Endodermal cell (in vitro differentiated cells): ENCODE results near the gene SLC39A9. TPM values are rescaled to one million over a fixed set of nuclear protein-coding genes. Genes with fewer than 3 reads are reported as not detected.

Experiments used
- DNase-seq: peaks from one replicate; pipeline ENCODE4 v3.0.0-alpha.2; 2017
- H3K27ac ChIP-seq: 2 replicates; pipeline ENCODE4 v1.5.1; 2013; ENCODE audit warnings: mild to moderate bottlenecking, low read depth, low read length, moderate library complexity
- H3K27me3 ChIP-seq: 2 replicates; pipeline ENCODE4 v1.6.1; 2013; ENCODE audit warnings: mild to moderate bottlenecking, low read length, moderate library complexity; ENCODE audit not compliant: insufficient read depth, control insufficient read depth, poor library complexity, severe bottlenecking
- H3K36me3 ChIP-seq: 2 replicates; pipeline ENCODE4 v1.7.0; 2013; ENCODE audit warnings: mild to moderate bottlenecking, low read length, moderate library complexity; ENCODE audit not compliant: control insufficient read depth, insufficient read depth
- H3K4me1 ChIP-seq: one replicate; pipeline ENCODE4 v1.7.0; 2013; ENCODE audit warnings: low read length; ENCODE audit not compliant: control insufficient read depth, insufficient read depth
- H3K4me3 ChIP-seq: 2 replicates; pipeline ENCODE4 v1.5.1; 2013; ENCODE audit warnings: mild to moderate bottlenecking, low read length, moderate library complexity
- H3K9ac ChIP-seq: 2 replicates; pipeline ENCODE4 v1.6.1; 2013; ENCODE audit warnings: mild to moderate bottlenecking, low read length, moderate library complexity; ENCODE audit not compliant: poor library complexity, severe bottlenecking; ENCODE audit errors: extremely low read depth
- H3K9me3 ChIP-seq: 2 replicates; pipeline ENCODE4 v1.6.1; 2013; ENCODE audit warnings: mild to moderate bottlenecking, low read length, moderate library complexity; ENCODE audit not compliant: control insufficient read depth
- H3K27ac Mint-ChIP-seq: 2 replicates; pipeline ENCODE4 v1.8.0; 2020; ENCODE audit warnings: mixed read lengths
- H3K27me3 Mint-ChIP-seq: 2 replicates; pipeline ENCODE4 v1.8.0; 2021; ENCODE audit warnings: mild to moderate bottlenecking, mixed read lengths; ENCODE audit not compliant: insufficient read depth
- H3K36me3 Mint-ChIP-seq: 2 replicates; pipeline ENCODE4 v1.8.0; 2020; ENCODE audit warnings: low read depth, mixed read lengths
- H3K4me1 Mint-ChIP-seq: 2 replicates; pipeline ENCODE4 v1.8.0; 2020; ENCODE audit warnings: mixed read lengths
- H3K4me3 Mint-ChIP-seq: 2 replicates; pipeline ENCODE4 v1.8.0; 2020; ENCODE audit warnings: mild to moderate bottlenecking, moderate library complexity, mixed read lengths
- H3K9me3 Mint-ChIP-seq: 2 replicates; pipeline ENCODE4 v1.8.0; 2020; ENCODE audit warnings: mild to moderate bottlenecking, mixed read lengths
- WGBS, 2 experiments: methylation state at CpG; one replicate each; pipeline versions ENCODE4 v1.1.5 to v1.1.7; 2013; ENCODE audit warnings: missing lambda C conversion rate in 2 of 2, mixed read lengths in 1 of 2; ENCODE audit not compliant: insufficient coverage in 1 of 2, insufficient read length in 1 of 2; 5-methylcytosine and 5-hydroxymethylcytosine counted together
- total RNA-seq, 2 donors: library from RNA; stranded (reverse); fragmentation: NEBNext Ultra II Directional in 1 of 2; extraction: Animal tissue kit (Norgen Biotek cat#: 25700) in 1 of 2; gene quantifications; 2 replicates in 1 of 2; 3 replicates in 1 of 2; pipeline ENCODE4 v1.2.1, GENCODE V29; 2021
- TF ChIP-seq, protein P1 (sequence below): fragments of 200-600 bp; sonication (generic); conservative IDR thresholded peaks from 2 replicates; pipeline ENCODE4 v1.5.0; 2021; ENCODE audit warnings: antibody characterized with exemption, mild to moderate bottlenecking

The SLC39A9 gene
- total RNA-seq, 2 donors from 2014 or later: 40.8 to 53.8 TPM

- TF ChIP-seq, protein P1, sequence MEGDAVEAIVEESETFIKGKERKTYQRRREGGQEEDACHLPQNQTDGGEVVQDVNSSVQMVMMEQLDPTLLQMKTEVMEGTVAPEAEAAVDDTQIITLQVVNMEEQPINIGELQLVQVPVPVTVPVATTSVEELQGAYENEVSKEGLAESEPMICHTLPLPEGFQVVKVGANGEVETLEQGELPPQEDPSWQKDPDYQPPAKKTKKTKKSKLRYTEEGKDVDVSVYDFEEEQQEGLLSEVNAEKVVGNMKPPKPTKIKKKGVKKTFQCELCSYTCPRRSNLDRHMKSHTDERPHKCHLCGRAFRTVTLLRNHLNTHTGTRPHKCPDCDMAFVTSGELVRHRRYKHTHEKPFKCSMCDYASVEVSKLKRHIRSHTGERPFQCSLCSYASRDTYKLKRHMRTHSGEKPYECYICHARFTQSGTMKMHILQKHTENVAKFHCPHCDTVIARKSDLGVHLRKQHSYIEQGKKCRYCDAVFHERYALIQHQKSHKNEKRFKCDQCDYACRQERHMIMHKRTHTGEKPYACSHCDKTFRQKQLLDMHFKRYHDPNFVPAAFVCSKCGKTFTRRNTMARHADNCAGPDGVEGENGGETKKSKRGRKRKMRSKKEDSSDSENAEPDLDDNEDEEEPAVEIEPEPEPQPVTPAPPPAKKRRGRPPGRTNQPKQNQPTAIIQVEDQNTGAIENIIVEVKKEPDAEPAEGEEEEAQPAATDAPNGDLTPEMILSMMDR: no peak
- Histone ChIP-seq H3K9ac (no peak overlapping the region), H3K4me1 (peaks cover 17% of the 10 kb centered on the region), H3K36me3 (no peaks in the 10 kb centered on the region), H3K9me3 (no peaks in the 10 kb centered on the region), H3K4me3 (no peak overlapping the region), H3K27ac (no peak overlapping the region), H3K27me3 (no peaks in the 10 kb centered on the region)
- Mint-ChIP-seq H3K27ac (peak overlapping the region; percentile 13), H3K27me3 (peaks cover 8% of the 10 kb centered on the region), H3K4me1 (peaks cover 31% of the 10 kb centered on the region), H3K9me3 (no peaks in the 10 kb centered on the region), H3K4me3 (no peak overlapping the region), H3K36me3 (no peaks in the 10 kb centered on the region)
- 75 to 78% methylated on average over 3 of the region's 3 CpGs for WGBS, 2 experiments
- DNase-seq: no peak
These were observed 47.1 kb upstream of the SLC39A9 start for GRCh38 chr14:69351385-69351784.

DNA sequence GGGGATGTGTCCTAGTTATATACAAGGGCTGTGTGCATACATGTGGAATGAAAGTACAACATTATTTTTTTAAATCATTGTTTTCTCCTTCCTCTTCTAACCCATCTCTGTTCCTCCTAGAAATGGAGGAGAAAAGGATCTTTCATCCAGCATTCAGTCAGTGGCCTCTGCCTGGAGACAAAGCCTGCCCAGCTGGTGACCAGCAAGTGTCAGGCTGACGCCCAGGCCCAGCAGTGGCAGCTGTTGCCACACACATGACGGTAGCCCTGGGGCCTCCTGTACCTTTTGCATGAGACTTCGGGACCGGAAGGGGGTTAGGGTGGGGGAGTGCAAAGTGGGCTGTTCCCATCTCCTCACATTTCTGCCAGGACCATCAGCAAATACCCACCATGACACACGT lies 46.6 kb upstream of the SLC39A9 start:
- 94% methylated on average over 5 of the region's 5 CpGs; no CpG with 5 or more reads in 1 of the 2 experiments for WGBS, 2 experiments
- DNase-seq: no peak
- Mint-ChIP-seq H3K4me1 (peaks cover 27% of the 10 kb centered on the region), H3K27ac (no peak overlapping the region), H3K9me3 (no peaks in the 10 kb centered on the region), H3K36me3 (no peaks in the 10 kb centered on the region), H3K27me3 (peaks cover 7% of the 10 kb centered on the region), H3K4me3 (no peak overlapping the region)
- H3K27ac ChIP-seq: peak overlapping the region; percentile 16
- TF ChIP-seq, protein P1: no peak
- peaks cover 17% of the 10 kb centered on the region for H3K4me1 ChIP-seq
- no peaks in the 10 kb centered on the region for H3K27me3 ChIP-seq
- no peak overlapping the region for H3K9ac ChIP-seq
- no peak overlapping the region for H3K4me3 ChIP-seq
- H3K36me3 ChIP-seq: no peaks in the 10 kb centered on the region
- H3K9me3 ChIP-seq: no peaks in the 10 kb centered on the region

- no peak overlapping the region for H3K27ac Mint-ChIP-seq
- H3K27me3 ChIP-seq: no peaks in the 10 kb centered on the region
- no peaks in the 10 kb centered on the region for H3K36me3 Mint-ChIP-seq
These were observed 45.3 kb upstream of the SLC39A9 start for GRCh38 chr14:69353168-69353567.

More at GRCh38 chr14:69353168-69353567, 45.3 kb upstream of the SLC39A9 start:
- no peaks in the 10 kb centered on the region for H3K36me3 ChIP-seq
- DNase-seq: no peak
- no peaks in the 10 kb centered on the region for H3K9me3 Mint-ChIP-seq
- H3K9ac ChIP-seq: no peak overlapping the region
- TF ChIP-seq, protein P1: no peak
- H3K4me1 Mint-ChIP-seq: peaks cover 26% of the 10 kb centered on the region
- H3K27me3 Mint-ChIP-seq: peaks cover 5% of the 10 kb centered on the region
- H3K4me1 ChIP-seq: peaks cover 17% of the 10 kb centered on the region
- 97 to 100% methylated on average over 1 to 3 of the region's 3 CpGs for WGBS, 2 experiments
- H3K9me3 ChIP-seq: no peaks in the 10 kb centered on the region
- no peak overlapping the region for H3K27ac ChIP-seq
- no peak overlapping the region for H3K4me3 Mint-ChIP-seq
- no peak overlapping the region for H3K4me3 ChIP-seq
